PFSK-1 (cell line): ENCODE measurements around the gene ACP1.

Source experiments
- FOXP2 ChIP-seq: optimal IDR thresholded peaks from 2 replicates; pipeline ENCODE3; 2011; ENCODE audit warnings: borderline replicate concordance, control low read depth, inconsistent platforms; ENCODE audit not compliant: insufficient read depth; ENCODE audit errors: extremely low read length, extremely low read depth
- POLR2AphosphoS5 ChIP-seq: IDR thresholded peaks from 2 replicates; pipeline ENCODE4 v1.6.1; 2012; ENCODE audit warnings: low read depth, mild to moderate bottlenecking, control low read depth, low read length, moderate library complexity
- SIN3A ChIP-seq: IDR thresholded peaks from 2 replicates; pipeline ENCODE4 v1.6.1; 2012; ENCODE audit warnings: mild to moderate bottlenecking, low read length, moderate library complexity, borderline replicate concordance; ENCODE audit not compliant: insufficient read depth
- TAF1 ChIP-seq: IDR thresholded peaks from 2 replicates; pipeline ENCODE4 v1.6.1; 2012; ENCODE audit warnings: low read length, control low read depth, borderline replicate concordance; ENCODE audit not compliant: insufficient read depth
- TF ChIP-seq, protein P1 (sequence below), 2 experiments: IDR thresholded peaks; 2 replicates each; pipeline versions ENCODE4 v1.6.1 to v1.8.0; 2011 to 2012; ENCODE audit warnings: low read depth in 2 of 2, low read length in 2 of 2, control low read depth in 1 of 2, inconsistent platforms in 1 of 2, mild to moderate bottlenecking in 1 of 2, moderate library complexity in 1 of 2; ENCODE audit not compliant: insufficient read depth in 1 of 2

Gene ACP1

DNA sequence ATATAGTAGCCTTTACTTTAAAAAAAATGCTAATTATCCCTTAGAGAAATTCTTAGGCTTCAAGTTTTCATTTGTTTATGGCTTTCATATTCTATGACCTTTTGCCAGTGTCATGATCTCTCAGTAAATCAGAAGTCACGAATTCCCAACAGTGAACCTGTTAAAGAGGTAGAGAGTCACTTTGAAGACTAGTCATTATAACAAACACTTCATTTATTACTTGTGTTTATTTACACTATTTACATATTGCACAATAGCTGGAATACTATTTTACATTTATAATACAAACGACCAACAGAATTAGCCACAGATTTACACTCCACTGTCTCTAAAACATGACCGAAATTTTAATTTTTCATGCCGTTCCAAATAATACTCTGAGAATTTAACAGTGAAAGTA is 14.6 kb downstream of the ACP1 start:
- TF ChIP-seq TAF1 (no peak), SIN3A (no peak), POLR2AphosphoS5 (no peak), FOXP2 (no peak)
- TF ChIP-seq, protein P1, sequence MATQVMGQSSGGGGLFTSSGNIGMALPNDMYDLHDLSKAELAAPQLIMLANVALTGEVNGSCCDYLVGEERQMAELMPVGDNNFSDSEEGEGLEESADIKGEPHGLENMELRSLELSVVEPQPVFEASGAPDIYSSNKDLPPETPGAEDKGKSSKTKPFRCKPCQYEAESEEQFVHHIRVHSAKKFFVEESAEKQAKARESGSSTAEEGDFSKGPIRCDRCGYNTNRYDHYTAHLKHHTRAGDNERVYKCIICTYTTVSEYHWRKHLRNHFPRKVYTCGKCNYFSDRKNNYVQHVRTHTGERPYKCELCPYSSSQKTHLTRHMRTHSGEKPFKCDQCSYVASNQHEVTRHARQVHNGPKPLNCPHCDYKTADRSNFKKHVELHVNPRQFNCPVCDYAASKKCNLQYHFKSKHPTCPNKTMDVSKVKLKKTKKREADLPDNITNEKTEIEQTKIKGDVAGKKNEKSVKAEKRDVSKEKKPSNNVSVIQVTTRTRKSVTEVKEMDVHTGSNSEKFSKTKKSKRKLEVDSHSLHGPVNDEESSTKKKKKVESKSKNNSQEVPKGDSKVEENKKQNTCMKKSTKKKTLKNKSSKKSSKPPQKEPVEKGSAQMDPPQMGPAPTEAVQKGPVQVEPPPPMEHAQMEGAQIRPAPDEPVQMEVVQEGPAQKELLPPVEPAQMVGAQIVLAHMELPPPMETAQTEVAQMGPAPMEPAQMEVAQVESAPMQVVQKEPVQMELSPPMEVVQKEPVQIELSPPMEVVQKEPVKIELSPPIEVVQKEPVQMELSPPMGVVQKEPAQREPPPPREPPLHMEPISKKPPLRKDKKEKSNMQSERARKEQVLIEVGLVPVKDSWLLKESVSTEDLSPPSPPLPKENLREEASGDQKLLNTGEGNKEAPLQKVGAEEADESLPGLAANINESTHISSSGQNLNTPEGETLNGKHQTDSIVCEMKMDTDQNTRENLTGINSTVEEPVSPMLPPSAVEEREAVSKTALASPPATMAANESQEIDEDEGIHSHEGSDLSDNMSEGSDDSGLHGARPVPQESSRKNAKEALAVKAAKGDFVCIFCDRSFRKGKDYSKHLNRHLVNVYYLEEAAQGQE (IDR thresholded peaks at IDR 0.05; ENCODE audit: insufficient read depth in 1 of 2, low read depth in 2 of 2, low read length in 2 of 2) = no peak

DNA sequence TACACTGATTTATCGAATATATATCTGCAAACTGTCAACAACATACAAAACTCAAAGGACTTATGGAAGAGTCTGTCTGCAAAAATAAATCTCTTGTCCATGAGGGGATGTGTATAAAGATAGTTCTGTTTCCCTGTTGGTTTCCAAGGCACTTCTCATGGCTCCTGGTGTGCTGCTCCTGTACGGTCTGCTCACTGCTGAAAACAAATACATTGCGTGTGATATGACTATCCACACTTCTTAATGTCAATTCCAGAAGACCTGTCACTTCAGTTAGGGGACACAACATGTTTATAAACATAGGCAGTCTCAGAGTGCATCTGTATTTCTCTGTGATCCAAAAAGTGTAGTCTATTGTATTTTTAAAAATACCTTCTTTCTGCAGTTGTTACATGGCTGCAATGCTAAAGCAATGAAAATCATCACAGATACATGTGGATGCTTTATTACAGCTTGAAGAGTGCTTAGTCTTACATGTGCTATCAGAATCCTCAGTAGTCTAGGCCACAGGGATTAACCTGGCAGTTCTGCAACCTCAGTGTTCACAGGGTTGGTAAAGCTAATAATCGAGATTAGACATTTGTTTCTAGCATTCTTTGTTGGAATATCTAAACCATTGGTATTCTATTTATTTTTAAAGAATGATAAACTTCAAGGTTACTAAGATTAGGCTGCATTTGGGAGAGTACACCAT is 15.4 kb downstream of the ACP1 start:
- TF ChIP-seq SIN3A (no peak), FOXP2 (no peak), TAF1 (no peak), POLR2AphosphoS5 (no peak)
- TF ChIP-seq, protein P1 (IDR thresholded peaks at IDR 0.05; ENCODE audit: insufficient read depth in 1 of 2, low read depth in 2 of 2, low read length in 2 of 2) = no peak

DNA sequence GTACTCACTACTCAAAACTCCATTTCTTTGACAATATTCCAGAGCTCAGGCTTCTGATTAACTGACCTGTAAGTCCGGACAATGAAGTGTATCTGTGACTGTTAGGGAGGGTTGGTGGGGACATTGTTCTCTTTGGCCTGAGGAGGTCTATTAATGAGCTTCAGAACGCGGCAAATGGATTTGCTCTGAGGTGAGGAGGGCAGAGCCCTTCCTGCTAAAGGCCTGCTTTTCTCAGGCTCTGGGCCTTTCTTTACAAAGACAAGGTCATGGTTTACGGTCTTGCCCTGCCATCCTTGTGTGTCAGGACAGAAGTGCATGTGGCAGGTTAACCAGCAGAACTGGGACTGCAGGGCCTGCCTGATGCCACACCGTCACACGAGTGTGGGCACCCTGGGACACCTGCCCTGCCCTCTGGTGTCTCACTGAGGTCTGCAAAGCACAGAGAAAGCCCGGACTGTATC is 15.9 kb downstream of the ACP1 start:
- TF ChIP-seq, protein P1 (IDR thresholded peaks at IDR 0.05; ENCODE audit: insufficient read depth in 1 of 2, low read depth in 2 of 2, low read length in 2 of 2) = no peak
- TF ChIP-seq POLR2AphosphoS5 (no peak), FOXP2 (no peak), SIN3A (no peak), TAF1 (no peak)

DNA sequence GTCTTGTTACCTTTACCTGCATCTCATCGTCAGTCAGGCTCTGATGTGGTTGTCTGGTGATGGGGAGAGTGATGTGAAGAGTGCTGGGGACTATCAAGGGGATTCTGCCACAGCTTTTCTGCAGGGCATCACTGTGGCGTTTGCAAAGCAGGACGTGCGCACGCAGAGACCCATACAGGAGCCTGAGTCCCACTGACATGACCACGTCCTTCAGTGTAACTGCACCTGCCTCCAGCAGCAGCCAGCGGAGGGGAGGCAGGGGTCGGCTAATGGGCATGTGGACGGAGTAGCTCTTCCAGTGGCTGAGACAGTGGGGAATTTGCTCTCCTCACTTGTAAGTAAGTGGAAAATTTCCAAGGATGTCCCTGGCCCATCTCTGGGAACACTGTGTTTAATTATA is 16.6 kb downstream of the ACP1 start:
- TF ChIP-seq TAF1 (no peak), POLR2AphosphoS5 (no peak), FOXP2 (no peak), SIN3A (no peak)
- TF ChIP-seq, protein P1 (IDR thresholded peaks at IDR 0.05; ENCODE audit: insufficient read depth in 1 of 2, low read depth in 2 of 2, low read length in 2 of 2) = no peak
